GM12878 (cell line): ENCODE results near the gene SPAG7. TPM values are rescaled to one million over a fixed set of nuclear protein-coding genes. Genes with fewer than 3 reads are reported as not detected.

Source experiments
- HCFC1 ChIP-seq: fragments of 150-350 bp; IDR thresholded peaks from 2 replicates; pipeline ENCODE4 v1.6.1; 2014; ENCODE audit warnings: low read length
- JUNB ChIP-seq: IDR thresholded peaks from 2 replicates; pipeline ENCODE4 v1.6.1; 2016; ENCODE audit warnings: antibody characterized with exemption, mild to moderate bottlenecking
- NFIC ChIP-seq: IDR thresholded peaks from 2 replicates; pipeline ENCODE4 v1.6.1; 2012; ENCODE audit warnings: low read depth, mild to moderate bottlenecking, inconsistent platforms, low read length, moderate library complexity
- POLR2A ChIP-seq: IDR thresholded peaks from 2 replicates; pipeline ENCODE4 v1.6.1; 2011; ENCODE audit warnings: low read depth, mild to moderate bottlenecking, low read length
- RAD21 ChIP-seq: IDR thresholded peaks from 2 replicates; pipeline ENCODE4 v1.6.1; 2011; ENCODE audit warnings: mild to moderate bottlenecking, low read depth, low read length, moderate library complexity; ENCODE audit not compliant: insufficient read depth
- SP1 ChIP-seq: IDR thresholded peaks from one replicate; pipeline ENCODE4 v1.6.1; 2011; ENCODE audit warnings: low read depth, low read length
- SPI1 ChIP-seq: IDR thresholded peaks from 2 replicates; pipeline ENCODE4 v1.6.1; 2011; ENCODE audit warnings: low read depth, mild to moderate bottlenecking, low read length, moderate library complexity, borderline replicate concordance; ENCODE audit not compliant: insufficient read depth
- TAF1 ChIP-seq: IDR thresholded peaks from 2 replicates; pipeline ENCODE4 v1.6.1; 2011; ENCODE audit warnings: mild to moderate bottlenecking, low read depth, low read length, borderline replicate concordance
- YBX1 ChIP-seq: fragments of 450-650 bp; IDR thresholded peaks from 2 replicates; pipeline ENCODE4 v1.6.1; 2016; ENCODE audit warnings: antibody characterized with exemption
- ZBED1 ChIP-seq: IDR thresholded peaks from 2 replicates; pipeline ENCODE4 v1.6.1; 2016; ENCODE audit warnings: borderline replicate concordance
- ZNF207 ChIP-seq: fragments of 450-650 bp; IDR thresholded peaks from 2 replicates; pipeline ENCODE4 v1.6.1; 2014; ENCODE audit warnings: antibody characterized with exemption, mild to moderate bottlenecking, borderline replicate concordance
- polyA plus RNA-seq, 11 experiments: library from polyadenylated mRNA; depleted of rRNA in 4 of 11; unstranded in 6 of 11; stranded (reverse) in 5 of 11; fragments of >200 nt; fragmentation: Nextera tagmentation in 4 of 11; fragmentation: Illumina TruSeq in 1 of 11; extraction: Ambion mirVana in 4 of 11; extraction: Trizol in 1 of 11; gene quantifications; 1 replicate in 1 of 11; 2 replicates in 10 of 11; pipeline versions ENCODE4 v1.2.1 to v1.2.3, GENCODE V29; 2011 to 2016; ENCODE audit warnings: inconsistent platforms in 2 of 11, missing spikeins in 2 of 11, low read depth in 1 of 11
- total RNA-seq, 4 experiments: library from RNA; depleted of rRNA in 3 of 4; stranded (reverse); fragments of >200 nt in 3 of 4; fragmentation: Illumina TruSeq in 1 of 4; extraction: Trizol in 1 of 4; gene quantifications; 2 replicates each; pipeline versions ENCODE4 v1.2.1 to v1.2.3, GENCODE V29; 2013 to 2021
- TF ChIP-seq, protein P1 (sequence below), 3 experiments: IDR thresholded peaks in 2 of 3; conservative IDR thresholded peaks in 1 of 3; 2 replicates each; pipeline ENCODE4 v1.5.1; 2011; ENCODE audit warnings: low read depth in 3 of 3, low read length in 3 of 3, mild to moderate bottlenecking in 3 of 3, control low read depth in 2 of 3, moderate library complexity in 2 of 3, inconsistent platforms in 1 of 3, mixed read lengths in 1 of 3; ENCODE audit not compliant: control insufficient read depth in 2 of 3, insufficient read depth in 1 of 3; ENCODE audit errors: extremely low read depth in 1 of 3
- TF ChIP-seq, protein P2 (sequence below): fragments of 450-650 bp; formaldehyde crosslinking; IDR thresholded peaks from 2 replicates; pipeline ENCODE4 v1.4.0; 2020; ENCODE audit warnings: mild to moderate bottlenecking, moderate library complexity
- TF ChIP-seq, protein P3 (sequence below): fragments of 450-650 bp; IDR thresholded peaks from 2 replicates; pipeline ENCODE4 v1.6.1; 2018; ENCODE audit warnings: mild to moderate bottlenecking, low read depth, moderate library complexity; ENCODE audit not compliant: partially characterized antibody
- TF ChIP-seq, protein P4 (sequence below): fragments of 450-650 bp; IDR thresholded peaks from 2 replicates; pipeline ENCODE4 v1.6.1; 2017; ENCODE audit warnings: mild to moderate bottlenecking, moderate library complexity
- TF ChIP-seq, protein P5 (sequence below): fragments of 450-650 bp; IDR thresholded peaks from 2 replicates; pipeline ENCODE4 v1.6.1; 2017; ENCODE audit warnings: mild to moderate bottlenecking

SPAG7 gene
- total and polyA plus RNA-seq, 10 of the 15 experiments (the other 5 are each of a cell fraction or from before 2014, with no cell fraction given): 7.9 to 146 (median 88.7) TPM

DNA sequence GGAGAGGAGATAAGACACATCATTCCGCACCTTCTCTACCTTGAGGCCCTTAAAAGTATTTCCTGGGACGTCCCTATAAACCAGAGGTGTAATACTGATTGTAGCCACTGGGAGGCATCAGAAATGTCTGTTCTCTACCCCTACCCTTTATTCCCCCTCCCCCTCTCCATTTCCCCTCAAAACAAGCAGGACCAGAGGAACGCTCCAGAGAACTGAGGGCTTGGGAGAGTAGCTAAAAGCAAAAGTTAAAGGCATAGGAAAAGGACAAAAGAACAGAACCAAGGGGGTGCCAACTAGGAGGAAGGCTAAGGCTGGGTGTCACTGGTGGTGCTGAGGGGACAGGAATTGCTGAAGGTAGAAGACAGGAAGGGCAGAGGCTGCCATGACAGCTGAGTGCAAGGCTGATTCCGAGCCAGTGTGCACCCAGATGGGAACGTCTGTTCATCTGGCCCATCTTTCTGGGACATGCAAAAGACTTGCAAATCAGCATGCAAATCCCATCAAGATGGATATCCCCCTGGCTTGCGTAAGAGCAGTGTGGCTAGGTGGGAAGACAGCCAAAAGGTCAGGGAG is 13.1 kb upstream of the SPAG7 start (continued):
- TF ChIP-seq, protein P1, sequence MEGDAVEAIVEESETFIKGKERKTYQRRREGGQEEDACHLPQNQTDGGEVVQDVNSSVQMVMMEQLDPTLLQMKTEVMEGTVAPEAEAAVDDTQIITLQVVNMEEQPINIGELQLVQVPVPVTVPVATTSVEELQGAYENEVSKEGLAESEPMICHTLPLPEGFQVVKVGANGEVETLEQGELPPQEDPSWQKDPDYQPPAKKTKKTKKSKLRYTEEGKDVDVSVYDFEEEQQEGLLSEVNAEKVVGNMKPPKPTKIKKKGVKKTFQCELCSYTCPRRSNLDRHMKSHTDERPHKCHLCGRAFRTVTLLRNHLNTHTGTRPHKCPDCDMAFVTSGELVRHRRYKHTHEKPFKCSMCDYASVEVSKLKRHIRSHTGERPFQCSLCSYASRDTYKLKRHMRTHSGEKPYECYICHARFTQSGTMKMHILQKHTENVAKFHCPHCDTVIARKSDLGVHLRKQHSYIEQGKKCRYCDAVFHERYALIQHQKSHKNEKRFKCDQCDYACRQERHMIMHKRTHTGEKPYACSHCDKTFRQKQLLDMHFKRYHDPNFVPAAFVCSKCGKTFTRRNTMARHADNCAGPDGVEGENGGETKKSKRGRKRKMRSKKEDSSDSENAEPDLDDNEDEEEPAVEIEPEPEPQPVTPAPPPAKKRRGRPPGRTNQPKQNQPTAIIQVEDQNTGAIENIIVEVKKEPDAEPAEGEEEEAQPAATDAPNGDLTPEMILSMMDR (IDR thresholded peaks at IDR 0.05 in 2 of 3, conservative IDR thresholded peaks at IDR 0.05 in 1 of 3; ENCODE audit: control insufficient read depth in 2 of 3, extremely low read depth in 1 of 3, insufficient read depth in 1 of 3, low read depth in 3 of 3, low read length in 3 of 3): peak; percentile 63 to 68 (median 66)
- TF ChIP-seq ZBED1: no peak
- TF ChIP-seq YBX1: no peak
- TF ChIP-seq, protein P2, sequence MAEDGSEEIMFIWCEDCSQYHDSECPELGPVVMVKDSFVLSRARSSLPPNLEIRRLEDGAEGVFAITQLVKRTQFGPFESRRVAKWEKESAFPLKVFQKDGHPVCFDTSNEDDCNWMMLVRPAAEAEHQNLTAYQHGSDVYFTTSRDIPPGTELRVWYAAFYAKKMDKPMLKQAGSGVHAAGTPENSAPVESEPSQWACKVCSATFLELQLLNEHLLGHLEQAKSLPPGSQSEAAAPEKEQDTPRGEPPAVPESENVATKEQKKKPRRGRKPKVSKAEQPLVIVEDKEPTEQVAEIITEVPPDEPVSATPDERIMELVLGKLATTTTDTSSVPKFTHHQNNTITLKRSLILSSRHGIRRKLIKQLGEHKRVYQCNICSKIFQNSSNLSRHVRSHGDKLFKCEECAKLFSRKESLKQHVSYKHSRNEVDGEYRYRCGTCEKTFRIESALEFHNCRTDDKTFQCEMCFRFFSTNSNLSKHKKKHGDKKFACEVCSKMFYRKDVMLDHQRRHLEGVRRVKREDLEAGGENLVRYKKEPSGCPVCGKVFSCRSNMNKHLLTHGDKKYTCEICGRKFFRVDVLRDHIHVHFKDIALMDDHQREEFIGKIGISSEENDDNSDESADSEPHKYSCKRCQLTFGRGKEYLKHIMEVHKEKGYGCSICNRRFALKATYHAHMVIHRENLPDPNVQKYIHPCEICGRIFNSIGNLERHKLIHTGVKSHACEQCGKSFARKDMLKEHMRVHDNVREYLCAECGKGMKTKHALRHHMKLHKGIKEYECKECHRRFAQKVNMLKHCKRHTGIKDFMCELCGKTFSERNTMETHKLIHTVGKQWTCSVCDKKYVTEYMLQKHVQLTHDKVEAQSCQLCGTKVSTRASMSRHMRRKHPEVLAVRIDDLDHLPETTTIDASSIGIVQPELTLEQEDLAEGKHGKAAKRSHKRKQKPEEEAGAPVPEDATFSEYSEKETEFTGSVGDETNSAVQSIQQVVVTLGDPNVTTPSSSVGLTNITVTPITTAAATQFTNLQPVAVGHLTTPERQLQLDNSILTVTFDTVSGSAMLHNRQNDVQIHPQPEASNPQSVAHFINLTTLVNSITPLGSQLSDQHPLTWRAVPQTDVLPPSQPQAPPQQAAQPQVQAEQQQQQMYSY (CRISPR knock-in tag): no peak
- TF ChIP-seq HCFC1: no peak
- TF ChIP-seq NFIC: no peak
- TF ChIP-seq POLR2A: no peak; the same call in 1 of the 2 replicates
- TF ChIP-seq, protein P3, sequence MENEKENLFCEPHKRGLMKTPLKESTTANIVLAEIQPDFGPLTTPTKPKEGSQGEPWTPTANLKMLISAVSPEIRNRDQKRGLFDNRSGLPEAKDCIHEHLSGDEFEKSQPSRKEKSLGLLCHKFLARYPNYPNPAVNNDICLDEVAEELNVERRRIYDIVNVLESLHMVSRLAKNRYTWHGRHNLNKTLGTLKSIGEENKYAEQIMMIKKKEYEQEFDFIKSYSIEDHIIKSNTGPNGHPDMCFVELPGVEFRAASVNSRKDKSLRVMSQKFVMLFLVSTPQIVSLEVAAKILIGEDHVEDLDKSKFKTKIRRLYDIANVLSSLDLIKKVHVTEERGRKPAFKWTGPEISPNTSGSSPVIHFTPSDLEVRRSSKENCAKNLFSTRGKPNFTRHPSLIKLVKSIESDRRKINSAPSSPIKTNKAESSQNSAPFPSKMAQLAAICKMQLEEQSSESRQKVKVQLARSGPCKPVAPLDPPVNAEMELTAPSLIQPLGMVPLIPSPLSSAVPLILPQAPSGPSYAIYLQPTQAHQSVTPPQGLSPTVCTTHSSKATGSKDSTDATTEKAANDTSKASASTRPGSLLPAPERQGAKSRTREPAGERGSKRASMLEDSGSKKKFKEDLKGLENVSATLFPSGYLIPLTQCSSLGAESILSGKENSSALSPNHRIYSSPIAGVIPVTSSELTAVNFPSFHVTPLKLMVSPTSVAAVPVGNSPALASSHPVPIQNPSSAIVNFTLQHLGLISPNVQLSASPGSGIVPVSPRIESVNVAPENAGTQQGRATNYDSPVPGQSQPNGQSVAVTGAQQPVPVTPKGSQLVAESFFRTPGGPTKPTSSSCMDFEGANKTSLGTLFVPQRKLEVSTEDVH: no peak
- TF ChIP-seq, protein P4, sequence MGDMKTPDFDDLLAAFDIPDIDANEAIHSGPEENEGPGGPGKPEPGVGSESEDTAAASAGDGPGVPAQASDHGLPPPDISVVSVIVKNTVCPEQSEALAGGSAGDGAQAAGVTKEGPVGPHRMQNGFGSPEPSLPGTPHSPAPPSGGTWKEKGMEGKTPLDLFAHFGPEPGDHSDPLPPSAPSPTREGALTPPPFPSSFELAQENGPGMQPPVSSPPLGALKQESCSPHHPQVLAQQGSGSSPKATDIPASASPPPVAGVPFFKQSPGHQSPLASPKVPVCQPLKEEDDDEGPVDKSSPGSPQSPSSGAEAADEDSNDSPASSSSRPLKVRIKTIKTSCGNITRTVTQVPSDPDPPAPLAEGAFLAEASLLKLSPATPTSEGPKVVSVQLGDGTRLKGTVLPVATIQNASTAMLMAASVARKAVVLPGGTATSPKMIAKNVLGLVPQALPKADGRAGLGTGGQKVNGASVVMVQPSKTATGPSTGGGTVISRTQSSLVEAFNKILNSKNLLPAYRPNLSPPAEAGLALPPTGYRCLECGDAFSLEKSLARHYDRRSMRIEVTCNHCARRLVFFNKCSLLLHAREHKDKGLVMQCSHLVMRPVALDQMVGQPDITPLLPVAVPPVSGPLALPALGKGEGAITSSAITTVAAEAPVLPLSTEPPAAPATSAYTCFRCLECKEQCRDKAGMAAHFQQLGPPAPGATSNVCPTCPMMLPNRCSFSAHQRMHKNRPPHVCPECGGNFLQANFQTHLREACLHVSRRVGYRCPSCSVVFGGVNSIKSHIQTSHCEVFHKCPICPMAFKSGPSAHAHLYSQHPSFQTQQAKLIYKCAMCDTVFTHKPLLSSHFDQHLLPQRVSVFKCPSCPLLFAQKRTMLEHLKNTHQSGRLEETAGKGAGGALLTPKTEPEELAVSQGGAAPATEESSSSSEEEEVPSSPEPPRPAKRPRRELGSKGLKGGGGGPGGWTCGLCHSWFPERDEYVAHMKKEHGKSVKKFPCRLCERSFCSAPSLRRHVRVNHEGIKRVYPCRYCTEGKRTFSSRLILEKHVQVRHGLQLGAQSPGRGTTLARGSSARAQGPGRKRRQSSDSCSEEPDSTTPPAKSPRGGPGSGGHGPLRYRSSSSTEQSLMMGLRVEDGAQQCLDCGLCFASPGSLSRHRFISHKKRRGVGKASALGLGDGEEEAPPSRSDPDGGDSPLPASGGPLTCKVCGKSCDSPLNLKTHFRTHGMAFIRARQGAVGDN: no peak
- TF ChIP-seq, protein P5, sequence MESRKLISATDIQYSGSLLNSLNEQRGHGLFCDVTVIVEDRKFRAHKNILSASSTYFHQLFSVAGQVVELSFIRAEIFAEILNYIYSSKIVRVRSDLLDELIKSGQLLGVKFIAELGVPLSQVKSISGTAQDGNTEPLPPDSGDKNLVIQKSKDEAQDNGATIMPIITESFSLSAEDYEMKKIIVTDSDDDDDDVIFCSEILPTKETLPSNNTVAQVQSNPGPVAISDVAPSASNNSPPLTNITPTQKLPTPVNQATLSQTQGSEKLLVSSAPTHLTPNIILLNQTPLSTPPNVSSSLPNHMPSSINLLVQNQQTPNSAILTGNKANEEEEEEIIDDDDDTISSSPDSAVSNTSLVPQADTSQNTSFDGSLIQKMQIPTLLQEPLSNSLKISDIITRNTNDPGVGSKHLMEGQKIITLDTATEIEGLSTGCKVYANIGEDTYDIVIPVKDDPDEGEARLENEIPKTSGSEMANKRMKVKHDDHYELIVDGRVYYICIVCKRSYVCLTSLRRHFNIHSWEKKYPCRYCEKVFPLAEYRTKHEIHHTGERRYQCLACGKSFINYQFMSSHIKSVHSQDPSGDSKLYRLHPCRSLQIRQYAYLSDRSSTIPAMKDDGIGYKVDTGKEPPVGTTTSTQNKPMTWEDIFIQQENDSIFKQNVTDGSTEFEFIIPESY: no peak
- TF ChIP-seq TAF1: no peak
- TF ChIP-seq RAD21: peak; percentile 65
- TF ChIP-seq SPI1: no peak
- peak; percentile 43; the same call in 1 of the 2 replicates for TF ChIP-seq ZNF207
- no peak for TF ChIP-seq SP1
- no peak for TF ChIP-seq JUNB
